Thoracic aorta (tissue), 2 donors: ENCODE data around the gene AMPD3. TPM values are rescaled to one million over a fixed set of nuclear protein-coding genes. Genes with fewer than 3 reads are reported as not detected.

ENCODE experiments used
- ATAC-seq: fragments of 150-250 bp; one replicate; pipeline ENCODE4 v1.8.0; 2017; ENCODE audit warnings: low read depth; ENCODE audit not compliant: insufficient number of reproducible peaks, low FRiP score
- DNase-seq: peaks from one replicate; pipeline ENCODE4 v3.0.0-alpha.2; 2020; ENCODE audit warnings: low spot score
- H3K27ac ChIP-seq, 2 donors: fragments of 200-600 bp; sonication (generic); 1 replicate in 1 of 2; 2 replicates in 1 of 2; pipeline ENCODE4 v1.5.1; 2016; ENCODE audit warnings: mild to moderate bottlenecking in 2 of 2, moderate library complexity in 2 of 2
- H3K27me3 ChIP-seq: fragments of 200-600 bp; sonication (generic); replicated peaks from 2 replicates; pipeline ENCODE4 v1.6.0; 2016; ENCODE audit warnings: mild to moderate bottlenecking; ENCODE audit not compliant: insufficient read depth
- H3K36me3 ChIP-seq: fragments of 200-600 bp; sonication (generic); one replicate; pipeline ENCODE4 v1.5.1; 2016
- H3K4me1 ChIP-seq, 2 donors: fragments of 200-600 bp; sonication (generic); 1 replicate in 1 of 2; 2 replicates in 1 of 2; pipeline versions ENCODE4 v1.5.1 to v1.6.0; 2016; ENCODE audit warnings: low read depth in 2 of 2, mild to moderate bottlenecking in 1 of 2; ENCODE audit not compliant: control insufficient read depth in 1 of 2
- H3K4me3 ChIP-seq: fragments of 200-600 bp; sonication (generic); 2 replicates; pipeline ENCODE4 v1.5.1; 2016; ENCODE audit warnings: mild to moderate bottlenecking
- H3K9me3 ChIP-seq: fragments of 200-600 bp; sonication (generic); 2 replicates; pipeline ENCODE4 v1.5.1; 2016
- CTCF ChIP-seq: fragments of 200-600 bp; sonication (generic); IDR thresholded peaks from one replicate; pipeline ENCODE4 v1.5.1; 2019; ENCODE audit warnings: antibody characterized with exemption
- total RNA-seq, 2 donors: library from RNA; depleted of rRNA; stranded (reverse); fragments of >200 nt; gene quantifications; one replicate each; pipeline versions ENCODE4 v1.1.0 to v1.2.3, GENCODE V29; 2016

The AMPD3 gene
- total RNA-seq, 2 donors from 2014 or later = 7.0 to 17.6 TPM

- Histone ChIP-seq H3K27ac (no peak overlapping the region), H3K36me3 (no peaks in the 10 kb centered on the region), H3K27me3 (no peaks in the 10 kb centered on the region), H3K4me1 (peaks cover 0 to 13% of the 10 kb centered on the region in 2 donors), H3K4me3 (no peak overlapping the region), H3K9me3 (no peaks in the 10 kb centered on the region)
- DNase-seq (no peak), ATAC-seq (no peak)
- TF ChIP-seq CTCF = no peak
Measured at GRCh38 chr11:10447445-10447844, 7.6 kb upstream of the AMPD3 start.

GRCh38 chr11:10450462-10451425 lies 4.3 kb upstream of the AMPD3 start:
- H3K9me3 ChIP-seq = no peaks in the 10 kb centered on the region
- ATAC-seq (no peak), DNase-seq (no peak)

GRCh38 chr11:10451426-10452116 lies 3.5 kb upstream of the AMPD3 start:
- Histone ChIP-seq H3K27ac (no peak overlapping the region), H3K4me3 (peak overlapping the region; percentile 79)
- TF ChIP-seq CTCF = peak; percentile 5

More at GRCh38 chr11:10450462-10451425, 4.3 kb upstream of the AMPD3 start:
- Histone ChIP-seq H3K27ac (peak overlapping the region in 1 of 2 donors; percentile 27), H3K27me3 (no peaks in the 10 kb centered on the region), H3K36me3 (no peaks in the 10 kb centered on the region), H3K4me3 (peak overlapping the region; percentile 79), H3K4me1 (peaks cover 0 to 19% of the 10 kb centered on the region in 2 donors)
- peak; percentile 43 for TF ChIP-seq CTCF

GRCh38 chr11:10452211-10452767 lies 2.8 kb upstream of the AMPD3 start:
- DNase-seq = no peak
- no peak for ATAC-seq
- no peak overlapping the region for H3K27ac ChIP-seq
- no peaks in the 10 kb centered on the region for H3K36me3 ChIP-seq
- no peaks in the 10 kb centered on the region for H3K27me3 ChIP-seq
- peaks cover 0 to 34% of the 10 kb centered on the region in 2 donors for H3K4me1 ChIP-seq
- H3K9me3 ChIP-seq = no peaks in the 10 kb centered on the region
- TF ChIP-seq CTCF = no peak
- H3K4me3 ChIP-seq = no peak overlapping the region

More at GRCh38 chr11:10451426-10452116, 3.5 kb upstream of the AMPD3 start:
- Histone ChIP-seq H3K4me1 (peaks cover 0 to 28% of the 10 kb centered on the region in 2 donors), H3K9me3 (no peaks in the 10 kb centered on the region), H3K36me3 (no peaks in the 10 kb centered on the region), H3K27me3 (no peaks in the 10 kb centered on the region)
- DNase-seq (no peak), ATAC-seq (no peak)

GRCh38 chr11:10453261-10453660 lies 1.8 kb upstream of the AMPD3 start:
- no peak overlapping the region for H3K27ac ChIP-seq
- TF ChIP-seq CTCF = no peak
- H3K9me3 ChIP-seq = no peaks in the 10 kb centered on the region
- H3K27me3 ChIP-seq = no peaks in the 10 kb centered on the region
- H3K4me3 ChIP-seq = no peak overlapping the region
- DNase-seq (no peak), ATAC-seq (no peak)
- peaks cover 0 to 34% of the 10 kb centered on the region in 2 donors for H3K4me1 ChIP-seq
- H3K36me3 ChIP-seq = no peaks in the 10 kb centered on the region
